Skeletal muscle tissue (tissue), 4 donors: Measurements from ENCODE around the gene MEIS2. TPM values are rescaled to one million over a fixed set of nuclear protein-coding genes. Genes with fewer than 3 reads are reported as not detected.

ENCODE experiments used
- H3K27ac ChIP-seq: one replicate; pipeline ENCODE4 v1.7.0; 2013; ENCODE audit warnings: mild to moderate bottlenecking, low read depth, low read length, inconsistent platforms
- H3K27me3 ChIP-seq, 3 donors: one replicate each; pipeline ENCODE4 v1.7.0; 2013; ENCODE audit warnings: low read length in 3 of 3; ENCODE audit not compliant: control insufficient read depth in 3 of 3, insufficient read depth in 3 of 3
- H3K36me3 ChIP-seq, 3 donors: one replicate each; pipeline ENCODE4 v1.7.0; 2013; ENCODE audit warnings: low read length in 3 of 3; ENCODE audit not compliant: control insufficient read depth in 3 of 3, insufficient read depth in 3 of 3
- H3K4me1 ChIP-seq, 3 donors: one replicate each; pipeline ENCODE4 v1.7.0; 2013; ENCODE audit warnings: low read length in 3 of 3, mild to moderate bottlenecking in 3 of 3; ENCODE audit not compliant: control insufficient read depth in 3 of 3, insufficient read depth in 3 of 3
- H3K4me3 ChIP-seq, 3 donors: one replicate each; pipeline ENCODE4 v1.7.0; 2013; ENCODE audit warnings: low read length in 3 of 3
- H3K9ac ChIP-seq, 3 donors: one replicate each; pipeline ENCODE4 v1.7.0; 2013; ENCODE audit warnings: low read length in 3 of 3, mild to moderate bottlenecking in 3 of 3, moderate library complexity in 2 of 3, low read depth in 1 of 3
- H3K9me3 ChIP-seq, 3 donors: one replicate each; pipeline ENCODE4 v1.7.0; 2013; ENCODE audit warnings: low read length in 3 of 3; ENCODE audit not compliant: control insufficient read depth in 3 of 3
- total RNA-seq: library from RNA; depleted of rRNA; stranded (reverse); fragments of >200 nt; gene quantifications from one replicate; pipeline ENCODE4 v1.2.3, GENCODE V29; 2014
- donor health status: Osteomylitis.

MEIS2 gene
- total RNA-seq, 1 donor from 2014 or later, result 4.2 TPM

GRCh38 chr15:37093480-37094332 is 6.6 kb downstream of the MEIS2 start:
- no peak overlapping the region for H3K9ac ChIP-seq
- peaks cover 43 to 64% (median 50%) of the 10 kb centered on the region in 3 donors for H3K27me3 ChIP-seq
- H3K4me3 ChIP-seq, result no peak overlapping the region
- peaks cover 0 to 19% (median 17%) of the 10 kb centered on the region in 3 donors for H3K4me1 ChIP-seq
- H3K27ac ChIP-seq, result no peak overlapping the region
- no peaks in the 10 kb centered on the region for H3K36me3 ChIP-seq
- H3K9me3 ChIP-seq, result no peaks in the 10 kb centered on the region

DNA sequence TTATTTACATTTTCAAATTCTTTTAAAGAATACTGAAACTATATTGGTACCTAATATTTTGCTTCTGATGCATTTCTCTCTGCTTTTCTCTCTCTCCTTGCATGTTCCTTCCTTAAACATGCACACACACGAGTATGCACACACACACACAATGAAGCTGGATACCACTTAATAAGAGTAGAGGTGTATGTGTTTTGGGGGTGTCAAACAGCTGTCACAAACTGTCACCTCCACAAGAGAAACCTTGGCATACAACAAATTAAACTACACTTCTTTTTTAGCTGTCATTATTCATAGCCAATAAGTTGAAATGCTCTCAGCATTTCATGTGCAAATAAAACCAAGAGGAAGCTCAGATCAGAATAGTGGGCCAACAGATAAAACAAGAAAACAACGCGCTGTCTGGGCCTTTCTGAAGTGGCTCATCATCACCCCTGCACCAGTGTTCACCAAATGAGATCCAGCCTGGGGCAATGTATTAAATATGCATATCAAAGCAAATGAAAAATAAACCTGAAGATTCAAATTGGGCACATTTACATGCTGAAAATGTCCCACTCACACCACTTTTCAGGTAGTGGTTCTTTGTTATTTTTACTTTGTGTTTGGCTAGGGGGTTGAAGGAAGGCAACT is 9.7 kb downstream of the MEIS2 start:
- H3K9ac ChIP-seq, result no peak overlapping the region
- H3K4me3 ChIP-seq, result no peak overlapping the region
- peaks cover 18 to 37% (median 26%) of the 10 kb centered on the region in 3 donors for H3K27me3 ChIP-seq
- no peaks in the 10 kb centered on the region for H3K9me3 ChIP-seq
- H3K4me1 ChIP-seq, result peaks cover 0 to 6% (median 3%) of the 10 kb centered on the region in 3 donors
- no peak overlapping the region for H3K27ac ChIP-seq
- H3K36me3 ChIP-seq, result no peaks in the 10 kb centered on the region

DNA sequence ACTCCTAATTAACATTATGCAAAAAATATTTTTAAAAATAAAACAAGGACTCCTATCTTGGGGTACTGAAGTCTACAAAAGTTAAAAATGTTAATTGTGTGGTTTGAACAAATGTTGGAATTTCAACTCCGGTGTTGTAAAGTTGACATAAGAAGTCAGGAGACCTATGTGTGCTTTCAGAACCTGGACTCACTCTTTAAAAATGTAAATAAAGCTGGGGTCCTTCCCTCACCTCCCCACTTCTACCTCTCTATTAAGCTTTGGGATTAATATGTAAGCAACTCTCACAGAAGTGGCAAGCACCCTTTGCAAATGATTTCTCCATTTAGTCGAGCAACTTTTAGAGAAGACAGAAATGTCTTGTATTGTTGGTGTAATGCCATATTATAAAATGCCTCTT is 11.9 kb downstream of the MEIS2 start:
- Histone ChIP-seq H3K4me3 (no peak overlapping the region), H3K27me3 (peaks cover 7 to 19% (median 8%) of the 10 kb centered on the region in 3 donors), H3K9ac (no peak overlapping the region), H3K9me3 (no peaks in the 10 kb centered on the region), H3K4me1 (no peaks in the 10 kb centered on the region), H3K36me3 (no peaks in the 10 kb centered on the region), H3K27ac (no peak overlapping the region)

DNA sequence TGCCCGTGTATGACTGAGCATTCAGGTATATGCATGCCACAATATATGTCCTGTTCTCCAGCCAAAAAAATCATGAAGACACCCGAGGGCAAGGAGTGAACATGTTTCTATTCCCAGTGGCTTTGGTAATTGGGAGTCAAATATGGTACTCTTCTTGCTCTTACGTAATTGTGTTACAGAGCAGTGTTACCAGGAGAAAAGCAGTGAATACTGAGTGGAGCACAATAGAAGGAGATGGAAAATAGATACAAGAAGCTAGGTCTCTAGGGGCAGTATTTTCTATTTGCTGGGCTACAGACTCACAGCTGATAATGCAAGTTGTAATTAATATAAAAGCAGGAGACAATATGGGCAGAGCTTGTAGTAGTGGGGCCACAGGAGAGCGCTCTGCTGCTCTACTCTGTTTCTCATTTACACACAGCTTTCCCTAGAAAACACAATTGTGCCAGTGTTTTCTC is 13.2 kb downstream of the MEIS2 start:
- Histone ChIP-seq H3K36me3 (no peaks in the 10 kb centered on the region), H3K9ac (no peak overlapping the region), H3K9me3 (no peaks in the 10 kb centered on the region), H3K4me3 (no peak overlapping the region), H3K27me3 (peaks cover 4 to 12% (median 8%) of the 10 kb centered on the region in 3 donors), H3K27ac (no peak overlapping the region), H3K4me1 (no peaks in the 10 kb centered on the region)

GRCh38 chr15:37086521-37086920 is 13.8 kb downstream of the MEIS2 start:
- H3K9me3 ChIP-seq, result no peaks in the 10 kb centered on the region
- H3K27me3 ChIP-seq, result peaks cover 4 to 9% (median 8%) of the 10 kb centered on the region in 3 donors
- H3K4me3 ChIP-seq, result no peak overlapping the region
- no peak overlapping the region for H3K27ac ChIP-seq
- H3K36me3 ChIP-seq, result no peaks in the 10 kb centered on the region
- no peak overlapping the region for H3K9ac ChIP-seq
- H3K4me1 ChIP-seq, result no peaks in the 10 kb centered on the region

DNA sequence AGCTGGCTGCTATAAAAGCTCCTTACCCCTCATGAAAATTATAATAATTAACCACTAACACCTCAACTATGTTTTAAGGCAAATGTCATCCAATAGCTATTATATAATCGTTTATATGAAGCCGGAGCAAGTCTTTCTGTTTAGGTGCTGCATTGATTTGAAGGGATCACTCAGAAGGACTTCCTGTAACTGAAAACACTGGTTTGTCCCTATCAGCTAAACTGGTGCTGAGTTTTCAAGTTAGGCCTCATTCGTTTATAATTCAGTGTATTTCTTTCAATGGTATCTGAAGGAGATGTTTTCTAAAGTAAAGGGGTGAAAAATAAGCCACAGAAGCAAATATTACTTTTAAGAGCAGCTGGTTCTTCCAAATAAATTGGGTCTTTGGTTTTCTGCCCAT is 14.2 kb downstream of the MEIS2 start:
- H3K9ac ChIP-seq, result no peak overlapping the region
- H3K9me3 ChIP-seq, result no peaks in the 10 kb centered on the region
- H3K4me3 ChIP-seq, result no peak overlapping the region
- peaks cover 4 to 9% (median 8%) of the 10 kb centered on the region in 3 donors for H3K27me3 ChIP-seq
- H3K27ac ChIP-seq, result no peak overlapping the region
- H3K36me3 ChIP-seq, result no peaks in the 10 kb centered on the region
- H3K4me1 ChIP-seq, result no peaks in the 10 kb centered on the region

GRCh38 chr15:37084602-37085001 is 15.7 kb downstream of the MEIS2 start:
- H3K36me3 ChIP-seq, result no peaks in the 10 kb centered on the region
- peaks cover 0 to 8% (median 5%) of the 10 kb centered on the region in 3 donors for H3K27me3 ChIP-seq
- H3K9me3 ChIP-seq, result no peaks in the 10 kb centered on the region
- no peak overlapping the region for H3K4me3 ChIP-seq
- no peak overlapping the region for H3K27ac ChIP-seq
- H3K4me1 ChIP-seq, result no peaks in the 10 kb centered on the region
- H3K9ac ChIP-seq, result no peak overlapping the region

- Histone ChIP-seq H3K27me3 (peaks cover 0 to 5% (median 3%) of the 10 kb centered on the region in 3 donors), H3K27ac (no peak overlapping the region), H3K4me3 (no peak overlapping the region), H3K9ac (no peak overlapping the region), H3K4me1 (no peaks in the 10 kb centered on the region), H3K9me3 (no peaks in the 10 kb centered on the region), H3K36me3 (no peaks in the 10 kb centered on the region)
Observed at GRCh38 chr15:37083610-37084009, 16.7 kb downstream of the MEIS2 start.

GRCh38 chr15:37081983-37082382 is 18.4 kb downstream of the MEIS2 start:
- no peak overlapping the region for H3K27ac ChIP-seq
- H3K36me3 ChIP-seq, result no peaks in the 10 kb centered on the region
- H3K4me3 ChIP-seq, result no peak overlapping the region
- no peaks in the 10 kb centered on the region for H3K9me3 ChIP-seq
- H3K27me3 ChIP-seq, result peaks cover 2 to 7% (median 3%) of the 10 kb centered on the region in 3 donors
- H3K4me1 ChIP-seq, result no peaks in the 10 kb centered on the region
- H3K9ac ChIP-seq, result no peak overlapping the region
